Measurements from ENCODE around the gene NPVF.

The NPVF gene

GRCh38 chr7:25187932-25188331 lies 40.4 kb downstream of the NPVF start:
- no peak for DNase-seq (ENCODE audit: low spot score)
- TF ChIP-seq CTCF (IDR thresholded peaks at IDR 0.05; ENCODE audit: extremely low read depth, missing control alignments), result no peak

DNA sequence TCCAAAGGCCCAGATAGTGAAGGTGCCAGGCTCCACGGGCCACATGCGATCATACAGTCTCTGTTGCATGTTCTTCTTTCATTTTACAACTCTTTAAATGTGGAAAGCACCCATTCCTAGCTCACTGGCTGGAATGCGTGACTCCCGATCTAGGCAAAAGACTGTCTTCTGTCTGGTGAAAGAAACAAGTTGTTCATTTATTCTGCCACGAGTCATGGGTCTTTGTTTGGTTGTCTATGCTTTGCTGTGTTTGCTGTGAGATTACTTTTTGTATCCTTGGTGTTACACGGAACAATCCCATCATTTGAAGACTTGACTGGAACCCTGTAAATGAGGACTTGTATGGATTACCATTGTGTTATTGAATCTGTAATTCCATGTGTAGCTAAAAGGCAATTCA lies 41.9 kb downstream of the NPVF start:
- TF ChIP-seq CTCF (IDR thresholded peaks at IDR 0.05; ENCODE audit: extremely low read depth, missing control alignments), result no peak
- no peak for DNase-seq (ENCODE audit: low spot score)

GRCh38 chr7:25181532-25181931 lies 46.8 kb downstream of the NPVF start:
- TF ChIP-seq CTCF (IDR thresholded peaks at IDR 0.05; ENCODE audit: extremely low read depth, missing control alignments), result no peak
- DNase-seq (ENCODE audit: low spot score), result no peak

- TF ChIP-seq CTCF (IDR thresholded peaks at IDR 0.05; ENCODE audit: extremely low read depth, missing control alignments), result no peak
- DNase-seq (ENCODE audit: low spot score), result no peak
These were observed 47.3 kb downstream of the NPVF start for GRCh38 chr7:25180946-25181345.

DNA sequence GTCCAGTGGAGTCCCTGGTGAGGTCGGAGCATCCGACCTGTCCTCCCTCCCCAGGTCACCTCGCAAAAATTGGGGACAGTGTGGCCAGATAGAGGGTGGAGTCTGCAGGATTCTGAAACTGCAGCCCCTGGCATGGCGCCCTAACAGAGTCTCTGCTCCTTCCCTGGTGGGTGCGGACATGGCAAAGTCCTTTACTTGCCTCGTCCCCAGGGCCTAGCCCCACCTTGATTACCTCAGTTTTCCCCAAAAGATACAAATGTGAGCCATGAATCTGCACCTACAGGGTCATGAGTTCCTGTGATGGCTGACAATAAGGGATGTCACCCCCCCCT lies 47.7 kb downstream of the NPVF start:
- DNase-seq (ENCODE audit: low spot score), result no peak
- no peak for TF ChIP-seq CTCF (IDR thresholded peaks at IDR 0.05; ENCODE audit: extremely low read depth, missing control alignments)

GRCh38 chr7:25179771-25180591 lies 48.3 kb downstream of the NPVF start:
- peak; percentile 61 for TF ChIP-seq CTCF (IDR thresholded peaks at IDR 0.05; ENCODE audit: extremely low read depth, missing control alignments)
- DNase-seq (ENCODE audit: low spot score), result peak; percentile 99

- DNase-seq (ENCODE audit: low spot score), result peak; percentile 18
These were observed 49.0 kb downstream of the NPVF start for GRCh38 chr7:25179325-25179724.

More at GRCh38 chr7:25179325-25179724, 49.0 kb downstream of the NPVF start:
- TF ChIP-seq CTCF (IDR thresholded peaks at IDR 0.05; ENCODE audit: extremely low read depth, missing control alignments), result no peak

All from GM20000 (cell line).